Measurements from ENCODE around the gene PLXNA2. TPM values are rescaled to one million over a fixed set of nuclear protein-coding genes. Genes with fewer than 3 reads are reported as not detected.

PLXNA2 gene
- total RNA-seq, 4 donors from 2014 or later = 12.2 to 45.7 (median 21.8) TPM

DNA sequence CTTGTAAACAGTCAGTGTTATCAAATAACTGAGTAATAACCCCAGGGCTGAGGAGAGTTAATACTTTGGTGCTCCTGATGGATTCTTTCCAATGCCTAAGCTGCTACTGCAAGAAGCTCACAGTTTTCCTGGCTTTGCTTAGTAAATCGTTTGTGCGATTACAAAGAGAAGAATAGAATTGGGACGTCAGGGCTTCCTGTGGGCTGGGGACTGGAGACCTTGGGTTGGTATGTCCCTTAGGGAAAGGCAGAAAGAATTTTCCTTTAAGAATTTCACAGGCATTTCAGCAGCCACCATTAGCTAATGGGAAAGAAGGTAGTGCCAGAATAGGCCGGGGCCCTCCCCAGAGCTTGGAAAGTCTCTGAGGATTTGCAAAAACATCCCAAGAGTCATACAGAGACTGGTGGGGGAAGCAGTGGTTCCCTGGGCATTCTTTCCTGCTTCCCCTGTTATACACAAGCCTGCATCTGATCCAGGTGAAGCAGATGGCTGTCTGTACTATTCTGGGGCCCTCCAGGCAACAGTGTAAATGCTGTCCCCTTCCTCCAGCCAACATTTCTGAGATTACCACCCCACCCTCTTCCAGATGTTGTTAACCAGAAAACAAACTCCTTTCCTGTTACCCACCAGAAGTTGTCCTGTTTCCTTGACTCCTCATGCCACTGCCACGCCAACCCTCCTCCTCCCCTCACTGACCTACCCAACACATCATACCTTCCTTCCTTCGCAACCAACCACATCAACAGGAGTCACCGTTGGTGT lies 40.2 kb downstream of the PLXNA2 start:
- Histone ChIP-seq H3K4me1 (peaks cover 59 to 84% of the 10 kb centered on the region in 2 donors), H3K27ac (peak overlapping the region; percentile 57 to 85 (median 67)), H3K4me3 (replicated peaks in 1 of 3) (no peak overlapping the region), H3K27me3 (no peaks in the 10 kb centered on the region), H3K9me3 (no peaks in the 10 kb centered on the region), H3K36me3 (no peaks in the 10 kb centered on the region)
- 51 to 61% methylated on average over 7 of the region's 7 CpGs for WGBS, 2 donors
- no peak for DNase-seq
- intact Hi-C loops (cut with DNase I) = no loop called here
- TF ChIP-seq, protein P1, sequence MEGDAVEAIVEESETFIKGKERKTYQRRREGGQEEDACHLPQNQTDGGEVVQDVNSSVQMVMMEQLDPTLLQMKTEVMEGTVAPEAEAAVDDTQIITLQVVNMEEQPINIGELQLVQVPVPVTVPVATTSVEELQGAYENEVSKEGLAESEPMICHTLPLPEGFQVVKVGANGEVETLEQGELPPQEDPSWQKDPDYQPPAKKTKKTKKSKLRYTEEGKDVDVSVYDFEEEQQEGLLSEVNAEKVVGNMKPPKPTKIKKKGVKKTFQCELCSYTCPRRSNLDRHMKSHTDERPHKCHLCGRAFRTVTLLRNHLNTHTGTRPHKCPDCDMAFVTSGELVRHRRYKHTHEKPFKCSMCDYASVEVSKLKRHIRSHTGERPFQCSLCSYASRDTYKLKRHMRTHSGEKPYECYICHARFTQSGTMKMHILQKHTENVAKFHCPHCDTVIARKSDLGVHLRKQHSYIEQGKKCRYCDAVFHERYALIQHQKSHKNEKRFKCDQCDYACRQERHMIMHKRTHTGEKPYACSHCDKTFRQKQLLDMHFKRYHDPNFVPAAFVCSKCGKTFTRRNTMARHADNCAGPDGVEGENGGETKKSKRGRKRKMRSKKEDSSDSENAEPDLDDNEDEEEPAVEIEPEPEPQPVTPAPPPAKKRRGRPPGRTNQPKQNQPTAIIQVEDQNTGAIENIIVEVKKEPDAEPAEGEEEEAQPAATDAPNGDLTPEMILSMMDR (IDR thresholded peaks at IDR 0.05) = no peak
- TF ChIP-seq POLR2A (IDR thresholded peaks at IDR 0.05) = no peak

DNA sequence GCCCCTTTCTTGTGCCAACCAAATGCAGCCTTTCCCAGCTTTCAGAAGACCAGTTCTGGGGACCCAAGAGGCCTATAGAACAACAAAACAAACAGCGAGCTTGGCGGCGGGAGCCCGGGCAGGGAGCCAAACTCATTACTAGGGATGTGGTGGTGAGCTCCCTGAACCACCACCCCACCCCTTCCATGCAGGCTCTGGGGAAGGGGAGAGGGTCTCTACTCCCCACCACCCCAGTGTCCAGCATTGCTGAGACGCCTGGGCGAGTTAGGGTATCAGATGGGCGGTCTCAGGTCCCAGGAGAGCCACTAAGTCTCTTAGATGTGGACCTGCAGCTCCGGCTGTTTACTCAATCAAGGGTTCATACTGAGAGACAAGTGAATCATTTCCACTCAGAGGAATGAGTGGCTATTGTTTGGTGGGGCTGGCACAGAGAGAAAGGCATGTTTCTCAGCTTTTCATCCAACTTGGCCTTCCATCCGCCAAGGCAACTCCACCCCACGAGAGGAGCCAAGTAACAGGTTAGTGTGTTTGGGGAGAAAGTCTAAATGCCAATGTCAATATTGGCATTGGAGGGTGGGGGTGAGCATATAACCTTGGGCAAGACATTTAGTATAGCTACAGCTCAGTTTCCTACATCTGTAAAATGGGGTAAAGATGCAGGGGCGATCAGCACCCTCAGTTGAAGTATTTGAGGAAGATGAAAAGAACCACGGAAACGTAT lies 40.9 kb downstream of the PLXNA2 start:
- Histone ChIP-seq H3K4me3 (replicated peaks in 1 of 3) (no peak overlapping the region), H3K27me3 (no peaks in the 10 kb centered on the region), H3K27ac (peak overlapping the region; percentile 57 to 85 (median 67)), H3K4me1 (peaks cover 51 to 77% of the 10 kb centered on the region in 2 donors), H3K36me3 (no peaks in the 10 kb centered on the region), H3K9me3 (no peaks in the 10 kb centered on the region)
- DNase-seq = peak; percentile 71 to 73
- intact Hi-C loops (cut with DNase I) = no loop called here
- WGBS, 2 donors = 25 to 34% methylated on average over 11 to 12 of the region's 13 CpGs
- TF ChIP-seq POLR2A (IDR thresholded peaks at IDR 0.05) = no peak
- TF ChIP-seq, protein P1 (IDR thresholded peaks at IDR 0.05) = no peak

DNA sequence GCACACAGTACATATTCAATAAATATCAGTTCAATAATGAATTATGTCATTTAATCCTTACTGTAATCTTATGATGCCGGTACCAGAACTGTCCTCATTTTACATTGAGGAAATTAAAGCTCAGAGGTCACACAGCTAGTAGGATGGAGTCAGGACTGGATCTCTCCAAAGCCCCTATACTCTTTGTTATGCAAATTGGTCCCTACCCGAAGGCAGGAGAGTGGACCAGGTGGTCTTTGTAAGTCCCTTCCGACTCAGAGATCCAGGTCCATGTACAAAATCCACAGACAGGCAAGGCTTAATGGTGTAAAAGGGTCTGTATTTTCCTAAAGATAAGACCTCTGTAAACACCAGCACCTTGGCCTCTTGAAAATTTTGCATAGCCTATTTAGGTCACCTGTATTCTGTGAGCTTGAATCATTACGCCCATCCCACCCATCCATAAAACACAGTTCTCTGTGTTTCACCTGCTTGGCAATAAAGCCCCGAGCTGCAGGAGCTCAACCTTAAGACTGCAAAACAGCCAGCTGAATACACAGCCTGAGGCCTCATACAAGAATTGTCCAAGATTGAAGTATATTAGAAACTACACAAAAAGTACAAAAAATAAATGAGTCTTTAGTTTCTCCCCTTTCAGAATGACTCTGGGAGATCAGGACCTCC lies 41.7 kb downstream of the PLXNA2 start:
- intact Hi-C loops (cut with DNase I) = no loop called here
- Histone ChIP-seq H3K27me3 (no peaks in the 10 kb centered on the region), H3K4me3 (replicated peaks in 1 of 3) (no peak overlapping the region), H3K9me3 (no peaks in the 10 kb centered on the region), H3K4me1 (peaks cover 43 to 69% of the 10 kb centered on the region in 2 donors), H3K36me3 (no peaks in the 10 kb centered on the region), H3K27ac (peak overlapping the region; percentile 57 to 85 (median 67))
- no peak for TF ChIP-seq POLR2A (IDR thresholded peaks at IDR 0.05)
- TF ChIP-seq, protein P1 (IDR thresholded peaks at IDR 0.05) = no peak
- 74 to 78% methylated on average over 5 of the region's 5 CpGs for WGBS, 2 donors
- DNase-seq = no peak

DNA sequence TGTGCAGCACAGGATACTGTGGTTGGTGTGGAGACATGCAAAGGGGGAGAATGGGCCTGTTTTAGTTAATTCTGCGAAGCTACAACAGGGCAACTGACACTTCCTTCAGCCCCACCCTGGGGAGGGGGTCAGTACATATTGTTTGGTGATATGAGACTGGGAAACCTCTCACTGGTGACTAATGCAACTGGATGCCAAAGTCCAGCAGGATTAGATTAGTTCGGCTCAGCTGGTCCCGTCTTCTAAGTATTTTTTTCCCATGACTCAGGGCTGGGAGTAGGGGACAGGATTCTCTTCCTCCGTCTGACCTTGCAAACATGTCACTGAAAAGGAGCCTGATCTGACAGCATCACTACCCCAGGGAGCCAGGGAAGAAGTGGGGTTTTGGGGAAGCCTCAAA lies 43.0 kb downstream of the PLXNA2 start:
- Histone ChIP-seq H3K9me3 (no peaks in the 10 kb centered on the region), H3K4me3 (replicated peaks in 1 of 3) (no peak overlapping the region), H3K36me3 (no peaks in the 10 kb centered on the region), H3K27ac (peak overlapping the region in 1 of 3 donors; percentile 13), H3K4me1 (peaks cover 31 to 56% of the 10 kb centered on the region in 2 donors), H3K27me3 (no peaks in the 10 kb centered on the region)
- TF ChIP-seq POLR2A (IDR thresholded peaks at IDR 0.05) = no peak
- TF ChIP-seq, protein P1 (IDR thresholded peaks at IDR 0.05) = no peak
- intact Hi-C loops (cut with DNase I) = no loop called here
- DNase-seq = no peak
- 66 to 75% methylated on average over 4 of the region's 4 CpGs for WGBS, 2 donors
